H9 (cell line): Measurements from ENCODE around the gene ZNF212. TPM values are rescaled to one million over a fixed set of nuclear protein-coding genes. Genes with fewer than 3 reads are reported as not detected.

Experiments
- DNase-seq: peaks from one replicate; pipeline ENCODE4 v3.0.0-alpha.2; 2017
- H2AFZ ChIP-seq: one replicate; pipeline ENCODE4 v1.6.1; 2013; ENCODE audit warnings: mild to moderate bottlenecking, low read length, control low read depth, moderate library complexity
- H2AK5ac ChIP-seq: 2 replicates; pipeline ENCODE4 v1.6.1; 2013; ENCODE audit warnings: low read length, control low read depth, mixed read lengths; ENCODE audit not compliant: insufficient read length
- H2BK120ac ChIP-seq: one replicate; pipeline ENCODE4 v1.6.1; 2013; ENCODE audit warnings: low read depth, mild to moderate bottlenecking, low read length, control low read depth, inconsistent platforms; ENCODE audit not compliant: poor library complexity, severe bottlenecking
- H2BK12ac ChIP-seq: 2 replicates; pipeline ENCODE4 v1.6.1; 2013; ENCODE audit warnings: low read length, control low read depth, mixed read lengths, low read depth; ENCODE audit not compliant: insufficient read length
- H2BK15ac ChIP-seq: 2 replicates; pipeline ENCODE4 v1.6.1; 2013; ENCODE audit warnings: low read depth, low read length, control low read depth
- H2BK20ac ChIP-seq: one replicate; pipeline ENCODE4 v1.6.1; 2013; ENCODE audit warnings: low read depth, mild to moderate bottlenecking, low read length, control low read depth, inconsistent platforms; ENCODE audit not compliant: poor library complexity, severe bottlenecking
- H2BK5ac ChIP-seq: 2 replicates; pipeline ENCODE4 v1.6.1; 2013; ENCODE audit warnings: low read length, control low read depth, mixed read lengths; ENCODE audit not compliant: insufficient read length
- H3K14ac ChIP-seq: 2 replicates; pipeline ENCODE4 v1.6.1; 2013; ENCODE audit warnings: low read length, control low read depth; ENCODE audit not compliant: insufficient read depth
- H3K18ac ChIP-seq: 2 replicates; pipeline ENCODE4 v1.6.1; 2013; ENCODE audit warnings: low read depth, mild to moderate bottlenecking, mixed read lengths, low read length, control low read depth; ENCODE audit not compliant: insufficient read length
- H3K23ac ChIP-seq: 2 replicates; pipeline ENCODE4 v1.6.1; 2013; ENCODE audit warnings: low read length, control low read depth, mixed read lengths, low read depth; ENCODE audit not compliant: insufficient read length
- H3K23me2 ChIP-seq: 2 replicates; pipeline ENCODE4 v1.6.1; 2013; ENCODE audit warnings: low read depth, mild to moderate bottlenecking, mixed read lengths, low read length, control low read depth; ENCODE audit not compliant: insufficient read length, poor library complexity, severe bottlenecking
- H3K27ac ChIP-seq: 2 replicates; pipeline ENCODE4 v1.5.1; 2013; ENCODE audit warnings: low read length, control low read depth, mixed read lengths, low read depth; ENCODE audit not compliant: insufficient read length
- H3K27me3 ChIP-seq: 2 replicates; pipeline ENCODE4 v1.6.1; 2013; ENCODE audit warnings: low read length, control low read depth, inconsistent platforms; ENCODE audit not compliant: insufficient read depth
- H3K4ac ChIP-seq: 2 replicates; pipeline ENCODE4 v1.6.1; 2013; ENCODE audit warnings: low read depth, mild to moderate bottlenecking, control low read depth, inconsistent platforms, low read length, moderate library complexity
- H3K4me1 ChIP-seq: 2 replicates; pipeline ENCODE4 v1.6.1; 2013; ENCODE audit warnings: low read length, control low read depth, inconsistent platforms; ENCODE audit not compliant: insufficient read depth
- H3K4me2 ChIP-seq: 2 replicates; pipeline ENCODE4 v1.6.1; 2013; ENCODE audit warnings: low read length, control low read depth, mixed read lengths; ENCODE audit not compliant: insufficient read length, insufficient read depth
- H3K56ac ChIP-seq: 2 replicates; pipeline ENCODE4 v1.6.1; 2013; ENCODE audit warnings: low read depth, mild to moderate bottlenecking, mixed read lengths, low read length, control low read depth; ENCODE audit not compliant: insufficient read length
- H3K79me1 ChIP-seq: 2 replicates; pipeline ENCODE4 v1.6.1; 2013; ENCODE audit warnings: low read depth, mild to moderate bottlenecking, moderate library complexity, low read length, control low read depth, inconsistent platforms; ENCODE audit not compliant: insufficient read depth, poor library complexity, severe bottlenecking
- H3K79me2 ChIP-seq: 2 replicates; pipeline ENCODE4 v1.6.1; 2013; ENCODE audit warnings: low read length, control low read depth, inconsistent platforms; ENCODE audit not compliant: insufficient read depth
- H3K9ac ChIP-seq: 2 replicates; pipeline ENCODE4 v1.6.1; 2013; ENCODE audit warnings: low read length, control low read depth, mixed read lengths; ENCODE audit not compliant: insufficient read length; ENCODE audit errors: extremely low read depth
- H3K9me3 ChIP-seq: one replicate; pipeline ENCODE4 v1.6.1; 2013; ENCODE audit warnings: low read depth, low read length, inconsistent platforms; ENCODE audit not compliant: control insufficient read depth
- H3T11ph ChIP-seq: one replicate; pipeline ENCODE4 v1.6.1; 2013; ENCODE audit warnings: mild to moderate bottlenecking, low read length, control low read depth, inconsistent platforms
- H4K20me1 ChIP-seq: one replicate; pipeline ENCODE4 v1.6.1; 2013; ENCODE audit not compliant: control insufficient read depth, insufficient read length, insufficient read depth
- H4K5ac ChIP-seq: 2 replicates; pipeline ENCODE4 v1.6.1; 2013; ENCODE audit warnings: low read depth, mild to moderate bottlenecking, mixed read lengths, low read length, control low read depth; ENCODE audit not compliant: insufficient read length
- H4K8ac ChIP-seq: replicated peaks from 2 replicates; pipeline ENCODE4 v1.6.1; 2013; ENCODE audit warnings: low read length, control low read depth, mixed read lengths, low read depth; ENCODE audit not compliant: insufficient read length
- H4K91ac ChIP-seq: 2 replicates; pipeline ENCODE4 v1.6.1; 2013; ENCODE audit warnings: low read depth, mild to moderate bottlenecking, moderate library complexity, mixed read lengths, low read length, control low read depth; ENCODE audit not compliant: insufficient read length
- H3K27ac Mint-ChIP-seq, 3 experiments: 2 replicates in 2 of 3; 3 replicates in 1 of 3; pipeline ENCODE4 v1.8.0; 2020 to 2021; ENCODE audit warnings: mixed read lengths in 3 of 3, mild to moderate bottlenecking in 1 of 3, moderate library complexity in 1 of 3
- H3K27me3 Mint-ChIP-seq: 2 replicates; pipeline ENCODE4 v1.8.0; 2021; ENCODE audit warnings: low read depth, mild to moderate bottlenecking, moderate library complexity, mixed read lengths
- H3K36me3 Mint-ChIP-seq, 3 experiments: 2 replicates in 2 of 3; 3 replicates in 1 of 3; pipeline ENCODE4 v1.8.0; 2020 to 2021; ENCODE audit warnings: low read depth in 3 of 3, mixed read lengths in 3 of 3; ENCODE audit not compliant: insufficient read depth in 1 of 3
- H3K4me1 Mint-ChIP-seq, 2 experiments: 2 replicates each; pipeline ENCODE4 v1.8.0; 2020; ENCODE audit warnings: mixed read lengths in 2 of 2
- H3K4me3 Mint-ChIP-seq, 2 experiments: 2 replicates in 1 of 2; 3 replicates in 1 of 2; pipeline ENCODE4 v1.8.0; 2020 to 2021; ENCODE audit warnings: mild to moderate bottlenecking in 2 of 2, mixed read lengths in 2 of 2, moderate library complexity in 1 of 2
- H3K9me3 Mint-ChIP-seq, 2 experiments: 2 replicates in 1 of 2; 3 replicates in 1 of 2; pipeline ENCODE4 v1.8.0; 2020; ENCODE audit warnings: mild to moderate bottlenecking in 2 of 2, mixed read lengths in 2 of 2, moderate library complexity in 1 of 2
- WGBS: extraction: QIAGEN DNeasy Blood & Tissue Kit; methylation state at CpG from one replicate; pipeline ENCODE4 v1.1.7; 2013; ENCODE audit warnings: missing lambda C conversion rate, low lambda C conversion rate, mixed read lengths; ENCODE audit not compliant: insufficient read length; ENCODE audit errors: extremely low coverage; 5-methylcytosine and 5-hydroxymethylcytosine counted together
- total RNA-seq: library from RNA; stranded (reverse); gene quantifications from 2 replicates; pipeline ENCODE4 v1.2.1, GENCODE V29; 2021
- TF ChIP-seq, protein P1 (sequence below): fragments of 200-600 bp; sonication (generic); conservative IDR thresholded peaks from 3 replicates; pipeline ENCODE4 v1.8.0; 2021; ENCODE audit warnings: antibody characterized with exemption, mild to moderate bottlenecking

Gene ZNF212
- total RNA-seq, 1 experiment from 2014 or later = 21.1 TPM

DNA sequence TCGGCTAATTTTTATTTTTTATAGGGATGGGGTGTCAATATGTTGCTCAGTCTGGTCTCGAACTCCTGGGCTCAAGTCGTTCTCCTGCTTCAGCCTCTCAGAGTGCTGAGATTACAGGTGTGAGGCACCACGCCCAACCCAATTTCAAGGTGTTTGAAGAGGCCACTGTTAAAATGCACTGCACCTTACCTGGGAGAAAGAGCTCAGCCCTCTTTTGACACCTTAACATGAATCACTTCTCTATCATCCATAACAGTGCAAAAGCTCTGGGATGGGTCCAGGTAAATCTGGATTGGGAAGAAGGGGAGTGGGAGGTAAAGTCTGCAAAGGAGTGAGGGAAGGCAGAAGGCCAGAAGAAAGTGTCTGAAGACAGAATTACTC lies 44.7 kb upstream of the ZNF212 start:
- Histone ChIP-seq H3K23me2 (peaks cover 7% of the 10 kb centered on the region), H2AFZ (no peak overlapping the region), H4K8ac (no peak overlapping the region), H3K4me2 (peak overlapping the region; percentile 28), H3K4me1 (no peaks in the 10 kb centered on the region), H3T11ph (no peak overlapping the region), H3K27me3 (no peaks in the 10 kb centered on the region), H2BK5ac (no peak overlapping the region), H4K20me1 (no peaks in the 10 kb centered on the region), H3K18ac (no peak overlapping the region), H4K5ac (no peak overlapping the region), H3K79me1 (peaks cover 3% of the 10 kb centered on the region), H3K79me2 (peaks cover 3% of the 10 kb centered on the region; the same call in 1 of the 2 replicates), H3K9me3 (no peaks in the 10 kb centered on the region), H3K9ac (no peak overlapping the region), H3K56ac (no peak overlapping the region), H2BK12ac (no peak overlapping the region), H2BK15ac (no peak overlapping the region), H3K14ac (no peak overlapping the region), H3K23ac (no peak overlapping the region), H3K27ac (no peak overlapping the region), H2BK120ac (no peak overlapping the region), H2BK20ac (no peak overlapping the region), H4K91ac (no peak overlapping the region), H2AK5ac (no peak overlapping the region), H3K4ac (no peak overlapping the region)
- Mint-ChIP-seq H3K36me3 (peaks cover 19 to 31% (median 29%) of the 10 kb centered on the region in 3 experiments), H3K4me3 (peak overlapping the region; percentile 74 to 82), H3K9me3 (no peaks in the 10 kb centered on the region; a peak in 1 of 5 replicates), H3K4me1 (peaks cover 12 to 21% of the 10 kb centered on the region in 2 experiments), H3K27me3 (no peaks in the 10 kb centered on the region), H3K27ac (peak overlapping the region in 1 of 3 experiments; percentile 87; a peak in 3 of 7 replicates)
- TF ChIP-seq, protein P1, sequence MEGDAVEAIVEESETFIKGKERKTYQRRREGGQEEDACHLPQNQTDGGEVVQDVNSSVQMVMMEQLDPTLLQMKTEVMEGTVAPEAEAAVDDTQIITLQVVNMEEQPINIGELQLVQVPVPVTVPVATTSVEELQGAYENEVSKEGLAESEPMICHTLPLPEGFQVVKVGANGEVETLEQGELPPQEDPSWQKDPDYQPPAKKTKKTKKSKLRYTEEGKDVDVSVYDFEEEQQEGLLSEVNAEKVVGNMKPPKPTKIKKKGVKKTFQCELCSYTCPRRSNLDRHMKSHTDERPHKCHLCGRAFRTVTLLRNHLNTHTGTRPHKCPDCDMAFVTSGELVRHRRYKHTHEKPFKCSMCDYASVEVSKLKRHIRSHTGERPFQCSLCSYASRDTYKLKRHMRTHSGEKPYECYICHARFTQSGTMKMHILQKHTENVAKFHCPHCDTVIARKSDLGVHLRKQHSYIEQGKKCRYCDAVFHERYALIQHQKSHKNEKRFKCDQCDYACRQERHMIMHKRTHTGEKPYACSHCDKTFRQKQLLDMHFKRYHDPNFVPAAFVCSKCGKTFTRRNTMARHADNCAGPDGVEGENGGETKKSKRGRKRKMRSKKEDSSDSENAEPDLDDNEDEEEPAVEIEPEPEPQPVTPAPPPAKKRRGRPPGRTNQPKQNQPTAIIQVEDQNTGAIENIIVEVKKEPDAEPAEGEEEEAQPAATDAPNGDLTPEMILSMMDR = no peak
- no peak for DNase-seq
- no CpG with 5 or more reads among the region's 4 CpGs for WGBS
